ENCODE data around the gene GUCA2B. TPM values are rescaled to one million over a fixed set of nuclear protein-coding genes. Genes with fewer than 3 reads are reported as not detected.

Gene GUCA2B
- not detected for total RNA-seq
- long read RNA-seq, donor 1, result 0 reads
- long read RNA-seq, donor 2, result 0 reads

DNA sequence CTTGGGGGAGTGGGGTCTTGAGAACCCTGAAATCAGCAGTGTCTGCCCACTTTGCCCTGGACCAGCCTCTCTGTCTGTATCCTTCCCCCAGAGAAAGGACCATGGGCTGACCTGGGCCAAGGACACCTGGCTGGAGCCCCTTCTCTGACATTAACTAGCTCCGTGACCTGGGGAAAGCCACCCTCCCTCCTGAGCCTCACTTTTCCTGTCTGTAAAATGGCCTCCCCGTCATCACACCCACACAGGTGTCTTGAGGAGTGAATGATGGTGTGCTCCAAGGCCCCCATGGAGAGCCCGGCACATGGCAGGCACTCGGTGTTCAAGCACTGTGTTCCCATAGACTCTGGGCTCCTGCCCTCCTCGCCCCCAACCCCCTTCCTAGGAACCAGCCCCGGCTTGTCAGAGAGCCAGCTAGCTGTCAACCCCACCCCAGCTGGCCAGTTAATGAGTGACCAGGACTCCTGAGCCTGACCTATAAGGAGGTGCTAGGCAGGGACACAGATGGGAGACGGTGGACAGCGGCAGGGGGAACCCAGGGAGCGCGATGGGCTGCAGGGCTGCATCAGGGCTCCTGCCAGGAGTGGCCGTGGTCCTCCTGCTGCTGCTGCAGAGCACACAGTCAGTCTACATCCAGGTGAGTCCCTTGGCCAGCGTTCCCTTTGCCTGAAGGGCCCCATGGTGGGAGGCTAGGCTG, at the start of gene GUCA2B:
Gene GUCA2B, plus strand, starts transcription at position 504 of the 694 bp plus-strand sequence. Its CDS starts 41 bp downstream, at position 545.
- intact Hi-C loops (cut with DNase I), result no loop called here
- no peak for DNase-seq (ENCODE audit: low spot score)

DNA sequence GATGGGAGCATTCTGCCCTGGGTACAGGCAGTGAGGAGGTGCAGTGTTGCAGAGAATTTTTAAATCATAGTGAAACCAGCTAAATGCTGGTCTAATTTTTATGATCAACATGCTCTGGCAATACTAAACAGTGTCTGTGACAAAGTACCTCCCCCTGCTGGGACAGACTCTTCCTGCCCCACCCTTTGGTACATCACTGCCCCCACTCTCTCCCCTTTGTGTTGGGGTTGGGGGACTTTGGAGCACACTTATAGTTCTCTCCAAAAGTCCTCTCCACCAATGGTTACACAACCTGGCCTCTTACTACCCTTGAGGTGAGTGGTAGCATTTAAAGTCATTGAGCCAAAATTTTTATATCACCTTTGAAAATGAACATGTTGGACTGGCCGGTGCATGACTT, 48.2 kb upstream of the GUCA2B start:
- no peak for DNase-seq (ENCODE audit: low spot score)
- intact Hi-C loops (cut with DNase I), result no loop called here

DNA sequence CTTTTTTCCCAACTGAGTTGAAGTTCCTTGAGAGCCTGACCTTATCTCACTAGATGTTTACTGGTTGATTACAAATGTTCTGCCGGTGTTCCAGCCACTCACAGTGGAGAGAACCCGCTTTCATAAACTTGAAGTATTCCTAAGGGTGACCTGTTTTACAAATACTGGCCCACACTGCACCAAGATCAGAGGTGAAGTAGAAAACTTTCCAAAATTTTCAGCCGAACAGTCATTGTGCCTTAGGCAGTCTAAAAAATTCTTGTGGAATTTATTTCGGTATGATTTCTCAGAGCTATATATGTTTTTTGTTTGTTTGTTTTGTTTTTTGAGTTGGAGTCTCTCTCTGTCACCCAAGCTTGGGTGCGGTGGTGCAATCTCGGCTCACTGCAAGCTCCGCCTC, 44.9 kb upstream of the GUCA2B start:
- intact Hi-C loops (cut with DNase I), result no loop called here
- no peak for DNase-seq (ENCODE audit: low spot score)

DNA sequence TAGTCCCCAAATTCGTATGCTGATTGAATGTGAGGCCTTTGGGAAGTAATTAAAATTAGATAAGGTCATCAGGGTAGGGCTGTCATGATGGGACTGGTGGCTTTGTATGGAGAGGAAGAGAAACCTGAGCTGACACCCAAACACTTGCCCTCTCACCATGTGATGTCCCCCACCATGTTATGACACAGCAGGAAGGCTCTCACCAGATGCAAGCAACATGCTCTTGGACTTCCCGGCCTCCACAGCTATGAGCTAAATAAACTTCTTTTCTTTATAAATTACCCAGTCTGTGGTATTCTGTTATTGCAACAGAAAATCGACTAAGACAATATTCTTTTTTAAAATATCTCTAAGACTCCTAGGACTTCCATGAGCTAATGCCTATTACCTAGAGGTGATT, 43.6 kb upstream of the GUCA2B start:
- intact Hi-C loops (cut with DNase I), result no loop called here

DNA sequence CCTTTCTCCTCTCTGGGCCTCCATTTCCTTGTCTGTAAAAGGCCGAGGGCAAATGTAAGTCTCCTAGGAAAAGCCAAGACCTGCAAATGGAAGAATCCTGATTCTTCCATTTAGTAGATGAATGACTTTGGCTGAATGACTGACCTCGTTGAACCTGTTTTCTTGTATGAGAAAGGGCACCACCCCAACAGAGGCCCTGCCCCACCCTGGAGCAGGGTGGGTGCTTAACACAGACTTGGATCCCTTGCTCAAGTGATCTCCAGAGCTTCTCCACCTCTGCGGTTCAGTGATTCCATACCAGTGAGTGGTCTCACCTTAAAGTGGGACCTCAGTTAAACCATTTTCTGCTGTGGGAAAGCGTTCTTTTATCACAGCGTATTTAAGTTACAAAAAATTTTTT, 39.0 kb upstream of the GUCA2B start:
- intact Hi-C loops (cut with DNase I), result no loop called here
- DNase-seq (ENCODE audit: low spot score), result no peak

More for the DNA sequence above, 43.6 kb upstream of the GUCA2B start:
- no peak for DNase-seq (ENCODE audit: low spot score)

DNA sequence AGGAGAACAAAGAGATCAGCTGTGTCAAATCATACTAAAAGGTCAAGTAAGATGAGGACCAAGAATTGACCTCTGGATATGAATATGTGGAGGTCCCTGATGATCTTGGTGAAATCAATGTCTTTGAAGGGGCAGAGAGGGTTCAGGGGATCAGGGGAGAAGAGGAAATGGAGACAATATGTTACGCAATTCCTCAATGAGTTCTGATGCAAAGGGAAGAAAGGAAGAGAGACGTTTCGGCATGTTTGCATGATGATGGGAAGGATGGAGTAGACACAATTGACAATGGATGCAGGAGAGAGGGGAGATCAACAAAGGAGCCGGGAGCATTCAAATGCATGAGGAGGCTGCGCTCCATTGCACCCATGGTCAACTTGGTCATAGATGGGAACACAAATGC, 36.0 kb upstream of the GUCA2B start:
- DNase-seq (ENCODE audit: low spot score), result no peak
- intact Hi-C loops (cut with DNase I), result no loop called here

DNA sequence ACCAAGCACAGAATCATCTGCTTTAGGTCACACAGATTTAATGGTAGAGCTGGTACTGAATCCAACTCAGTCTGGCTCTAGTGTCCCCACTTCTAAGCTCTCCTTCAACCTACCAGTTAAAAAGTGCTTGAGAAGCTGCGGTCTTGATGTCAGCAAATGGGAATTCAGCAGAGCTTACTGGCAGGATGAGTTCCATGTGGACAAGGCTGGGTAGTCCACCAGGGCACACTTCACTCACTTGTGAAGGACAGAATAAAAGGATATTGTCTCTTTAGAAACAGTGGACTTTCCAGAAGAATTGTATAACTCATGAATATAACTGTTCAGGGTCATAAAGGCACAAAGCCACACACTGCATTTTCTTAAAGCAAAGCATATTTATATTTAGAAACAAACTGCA, 35.1 kb upstream of the GUCA2B start:
- intact Hi-C loops (cut with DNase I), result no loop called here
- no peak for DNase-seq (ENCODE audit: low spot score)

DNA sequence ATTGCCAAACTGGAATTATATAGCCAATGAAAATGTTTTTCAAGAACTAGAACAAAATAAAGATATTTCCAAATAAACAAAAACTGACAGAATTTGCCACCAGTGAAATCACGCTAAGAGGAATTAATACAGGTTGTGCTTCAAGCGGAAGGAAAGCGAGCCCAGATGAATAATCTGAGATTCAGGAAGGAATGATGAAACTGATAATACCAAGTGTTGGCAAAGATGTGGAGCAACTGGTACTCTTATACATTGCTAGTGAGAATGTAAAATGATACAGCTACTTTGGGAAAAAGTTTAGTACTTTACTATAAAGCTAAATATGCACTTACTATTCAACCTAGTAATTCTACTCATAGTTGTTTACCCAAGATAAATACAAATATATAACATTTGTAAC, 30.8 kb upstream of the GUCA2B start:
- no peak for DNase-seq (ENCODE audit: low spot score)
- intact Hi-C loops (cut with DNase I), result no loop called here

DNA sequence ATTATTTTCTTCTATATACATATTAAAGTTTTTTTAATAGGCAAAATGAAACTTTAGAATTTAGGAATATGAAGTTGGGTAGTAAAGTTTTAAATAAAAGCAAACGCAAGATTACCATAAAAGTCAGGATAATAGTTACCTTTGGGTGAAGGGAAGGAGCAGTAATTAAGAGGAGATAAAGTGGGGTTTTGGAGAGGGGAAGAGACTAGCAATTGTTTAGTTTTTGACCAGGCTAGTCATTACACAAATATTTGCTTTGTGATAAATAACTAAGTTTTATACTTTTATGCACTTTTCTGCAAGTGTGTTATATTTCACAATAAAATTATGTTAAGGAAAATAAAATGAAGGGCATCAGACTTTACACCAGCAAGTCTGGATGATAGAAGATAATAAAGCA, 27.7 kb upstream of the GUCA2B start:
- no peak for DNase-seq (ENCODE audit: low spot score)
- intact Hi-C loops (cut with DNase I), result no loop called here

DNA sequence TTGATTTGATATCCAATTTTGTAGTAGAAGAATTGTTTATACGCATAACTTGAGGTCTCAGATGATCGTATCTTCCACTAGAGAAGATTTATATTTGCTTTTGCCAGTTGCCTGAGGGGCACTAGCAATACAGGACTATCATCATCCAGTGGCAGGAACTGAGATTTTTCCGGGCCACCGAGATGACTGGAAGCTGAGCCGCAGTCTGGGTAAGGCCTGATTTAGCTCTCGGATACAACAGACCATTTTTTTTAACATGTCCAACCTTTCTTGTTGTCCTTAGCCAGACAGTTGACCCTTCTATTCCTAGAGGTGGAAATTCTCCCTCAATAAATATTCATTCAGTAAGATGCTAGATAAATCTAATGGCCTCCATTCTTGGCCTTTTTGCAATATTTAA, 25.4 kb upstream of the GUCA2B start:
- intact Hi-C loops (cut with DNase I), result no loop called here
- DNase-seq (ENCODE audit: low spot score), result no peak

DNA sequence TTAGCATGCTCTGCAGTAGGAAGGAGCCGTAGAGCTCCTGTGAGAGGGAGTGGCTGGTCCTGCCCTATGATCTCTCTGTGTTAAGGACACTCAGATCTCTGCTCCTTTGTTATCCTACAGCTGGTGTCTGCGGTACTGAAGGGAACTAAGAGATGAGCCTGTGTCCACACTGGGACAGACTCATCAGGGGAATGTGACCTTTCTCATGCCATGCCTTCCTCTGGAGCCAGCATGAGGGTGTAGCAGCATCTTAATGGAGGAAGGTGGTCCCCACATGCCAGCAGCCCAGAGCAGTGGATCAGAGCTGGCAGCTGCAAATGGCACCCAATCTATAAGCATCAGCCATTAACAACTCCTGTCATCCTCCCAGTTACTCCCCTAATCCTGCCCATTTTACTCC, 24.7 kb upstream of the GUCA2B start:
- DNase-seq (ENCODE audit: low spot score), result no peak
- intact Hi-C loops (cut with DNase I), result no loop called here

DNA sequence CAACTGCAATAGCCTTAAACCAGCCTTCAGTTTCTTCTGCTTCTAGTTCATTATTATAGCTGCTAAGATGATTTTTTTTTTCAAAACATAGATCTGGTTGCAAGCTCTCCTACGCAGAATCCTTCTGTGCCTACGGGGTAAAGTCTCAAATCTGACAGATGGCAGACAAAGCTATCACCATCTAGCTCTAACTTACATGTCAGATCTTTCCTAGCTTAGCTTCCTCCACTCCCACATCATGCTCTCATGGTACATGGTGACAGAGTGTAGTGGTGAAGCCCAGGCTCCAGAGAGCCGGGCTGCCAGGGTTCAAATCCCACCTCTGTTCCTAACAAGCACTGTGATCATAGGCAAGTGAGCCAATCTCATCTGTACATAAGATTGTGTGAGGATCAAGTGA, 24.2 kb upstream of the GUCA2B start:
- intact Hi-C loops (cut with DNase I), result no loop called here
- no peak for DNase-seq (ENCODE audit: low spot score)

DNA sequence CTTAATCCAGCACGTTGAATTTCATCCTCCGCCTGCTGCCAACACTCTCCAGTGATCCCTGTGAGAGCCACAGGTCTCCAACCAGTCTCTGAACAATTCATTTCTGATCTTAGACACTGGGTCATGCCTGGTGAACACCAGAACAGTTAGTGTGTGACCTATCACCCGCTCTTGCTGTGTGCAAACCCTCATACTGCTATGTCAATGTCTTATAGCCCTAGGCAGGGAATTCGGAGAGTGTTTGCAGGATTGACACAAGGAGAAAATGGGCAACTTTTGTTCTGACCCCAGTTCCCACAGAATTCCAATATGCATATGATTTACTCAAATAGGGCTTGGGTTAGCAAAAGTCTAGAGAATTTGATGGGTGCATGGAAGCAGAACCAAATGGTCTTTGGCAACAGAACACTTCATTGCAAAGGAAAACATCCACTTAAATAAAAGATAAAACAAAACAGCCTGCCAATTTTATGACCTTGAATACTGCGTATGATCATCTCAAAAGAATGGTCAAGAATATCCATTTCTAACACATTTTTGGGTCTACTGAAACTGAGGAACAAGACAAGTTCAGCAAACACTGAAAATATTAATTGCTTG, 23.0 kb upstream of the GUCA2B start:
- intact Hi-C loops (cut with DNase I), result no loop called here
- DNase-seq (ENCODE audit: low spot score), result no peak

DNA sequence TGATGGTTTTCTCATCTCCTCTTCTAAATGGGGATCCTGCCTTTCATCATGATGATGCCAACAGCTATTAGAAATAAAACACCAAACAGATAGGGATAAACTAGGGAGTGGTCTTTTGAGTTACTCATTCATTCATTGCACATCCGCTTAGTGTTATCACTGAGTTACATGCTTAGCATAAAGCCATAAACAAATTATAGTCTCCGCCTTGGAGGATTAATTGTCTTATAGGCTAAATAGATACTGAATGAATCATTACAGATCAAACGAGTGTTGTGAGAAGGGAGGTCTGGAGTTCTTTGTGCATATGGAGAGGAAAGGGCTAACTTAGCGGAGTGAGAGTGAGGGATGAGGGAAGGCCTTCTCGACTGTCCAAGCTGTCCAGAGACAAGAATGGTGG, 19.8 kb upstream of the GUCA2B start:
- intact Hi-C loops (cut with DNase I), result no loop called here
- DNase-seq (ENCODE audit: low spot score), result no peak

DNA sequence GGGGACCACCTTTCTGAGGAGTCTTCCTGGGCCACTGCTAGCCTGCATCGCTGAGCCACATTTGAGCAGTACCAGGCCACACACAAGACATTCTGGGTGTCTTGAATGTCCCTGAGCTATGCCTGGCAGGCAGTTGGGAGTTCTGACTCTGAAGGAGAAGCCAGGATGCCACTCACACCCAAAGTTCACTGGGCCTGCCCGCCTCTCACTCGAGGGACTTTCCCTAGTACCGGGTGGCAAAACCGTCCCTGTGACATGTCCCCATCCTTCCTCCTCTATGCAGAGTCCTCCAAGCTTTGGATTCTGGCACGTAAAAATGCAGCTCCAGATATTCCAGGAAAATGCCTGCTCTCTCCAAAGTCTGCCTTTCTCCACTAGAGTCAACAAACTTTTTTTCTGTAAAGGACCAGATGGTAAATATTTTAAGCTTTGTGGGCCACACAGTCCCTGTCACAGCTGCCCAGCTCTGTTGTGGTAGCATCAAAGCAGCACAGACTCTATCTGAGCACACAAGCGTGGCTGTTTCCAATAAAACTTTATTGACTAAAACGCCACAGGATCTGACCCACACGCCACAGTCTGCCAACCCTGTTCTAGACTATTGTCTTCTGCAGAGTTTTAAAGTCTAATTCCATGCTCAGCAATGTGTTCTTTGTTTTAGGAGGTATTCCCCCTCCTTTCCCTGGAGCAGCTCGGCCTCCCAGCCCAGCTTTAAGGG, 19.2 kb upstream of the GUCA2B start:
- intact Hi-C loops (cut with DNase I), result no loop called here
- no peak for DNase-seq (ENCODE audit: low spot score)

DNA sequence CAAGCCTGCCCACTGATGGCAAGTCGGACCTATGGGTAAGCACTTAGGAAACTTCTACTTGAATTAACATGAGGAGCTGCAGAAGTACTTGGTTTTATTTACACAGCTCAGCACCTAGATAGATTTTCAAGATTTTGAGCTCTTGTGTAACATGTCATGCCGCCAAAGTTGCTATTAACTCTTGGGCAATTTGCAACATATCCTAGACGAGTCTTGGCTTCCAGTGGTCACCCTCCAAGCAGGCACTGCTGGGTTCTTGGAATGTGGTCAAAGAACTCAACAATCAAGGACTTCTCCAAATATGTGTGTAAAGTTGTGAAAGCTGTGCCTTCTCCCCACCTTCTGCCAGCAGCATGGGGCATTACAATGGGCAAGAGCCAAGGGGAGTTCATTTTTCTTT, 17.8 kb upstream of the GUCA2B start:
- intact Hi-C loops (cut with DNase I), result no loop called here

DNA sequence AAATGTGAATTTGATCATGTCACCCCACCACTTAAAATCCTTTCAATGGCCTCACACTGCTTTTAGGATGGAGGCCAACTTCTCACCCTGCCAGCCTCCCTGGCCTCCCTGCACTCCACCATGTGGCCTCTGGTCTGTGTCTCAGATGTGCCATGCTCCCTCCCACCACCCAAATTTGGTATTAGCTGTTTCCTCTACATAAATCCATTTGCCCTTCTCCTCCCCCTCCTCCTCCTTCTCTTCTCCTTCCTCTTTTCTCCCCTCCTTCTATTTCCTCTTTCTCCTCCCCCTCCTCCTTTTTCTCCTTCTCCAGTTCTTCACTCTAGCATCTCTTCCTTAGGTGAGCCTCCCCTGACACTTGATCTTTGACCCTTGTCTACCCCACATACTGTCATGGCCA, 16.7 kb upstream of the GUCA2B start:
- intact Hi-C loops (cut with DNase I), result no loop called here
- DNase-seq (ENCODE audit: low spot score), result no peak

More for the DNA sequence above, 17.8 kb upstream of the GUCA2B start:
- DNase-seq (ENCODE audit: low spot score), result no peak

DNA sequence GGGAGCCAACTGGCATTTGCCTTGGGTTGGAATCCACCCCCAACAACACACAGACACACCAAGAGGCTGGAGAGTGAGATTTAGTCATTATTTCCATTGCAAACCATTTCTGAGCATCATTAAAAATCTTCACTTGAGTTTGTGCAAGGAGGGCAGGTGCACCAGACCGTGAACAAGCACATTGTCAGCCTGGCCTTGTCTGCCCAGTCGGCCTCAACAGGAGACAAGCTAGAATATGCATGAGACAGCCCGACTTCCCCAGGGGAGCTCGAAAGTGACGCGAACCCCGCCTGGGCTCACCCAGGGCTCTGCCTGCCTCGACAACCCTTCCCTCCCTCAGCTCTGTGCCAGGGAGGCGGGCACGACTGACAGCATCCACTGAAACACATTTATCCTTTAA, 15.4 kb upstream of the GUCA2B start:
- intact Hi-C loops (cut with DNase I), result loop anchor here in 1 of 2 donors (2.0 kb wide), 1 partner anchor 47 kb away; no protein-coding TSS in a partner anchor
- DNase-seq (ENCODE audit: low spot score), result no peak

DNA sequence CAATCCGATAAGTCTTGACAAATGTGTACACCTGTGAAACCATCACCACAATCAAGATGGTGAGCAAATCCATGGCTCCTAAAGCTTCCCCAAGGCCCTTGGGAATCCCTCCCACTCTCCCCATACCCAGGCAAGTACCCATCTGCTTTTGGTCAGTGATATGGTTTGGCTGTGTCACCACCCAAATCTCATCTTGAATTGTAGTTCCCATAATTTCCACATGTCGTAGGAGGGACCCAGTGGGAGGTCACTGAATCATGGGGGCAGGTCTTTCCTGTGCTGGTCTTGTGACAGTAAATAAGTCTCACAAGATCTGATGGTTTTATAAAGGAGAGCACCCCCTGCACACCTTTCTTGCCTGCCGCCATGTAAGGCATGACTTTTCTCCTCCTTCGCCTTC, 14.6 kb upstream of the GUCA2B start:
- intact Hi-C loops (cut with DNase I), result loop anchor here in 1 of 2 donors (2.0 kb wide), 1 partner anchor 48 kb away; no protein-coding TSS in a partner anchor
- DNase-seq (ENCODE audit: low spot score), result no peak

DNA sequence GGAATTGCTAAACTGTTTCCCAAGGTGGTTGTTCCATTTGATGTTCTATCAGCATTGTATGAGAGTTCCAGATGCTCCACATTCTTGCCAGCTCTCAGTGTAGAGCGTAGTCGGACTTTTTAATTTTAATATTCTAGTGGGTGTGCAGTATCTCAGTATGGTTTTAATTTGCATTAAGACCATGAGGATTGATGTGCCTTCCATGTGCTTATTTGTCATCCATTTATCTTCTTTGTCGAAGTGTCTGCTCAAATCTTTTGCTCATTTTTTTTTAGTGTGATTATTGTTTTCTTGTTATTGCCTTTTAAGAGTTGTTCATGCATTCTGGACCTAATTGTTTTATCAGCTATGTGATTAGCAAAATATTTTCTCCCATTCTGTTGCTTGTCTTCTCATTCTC, 13.8 kb upstream of the GUCA2B start:
- intact Hi-C loops (cut with DNase I), result loop anchor here in 1 of 2 donors (2.0 kb wide), 1 partner anchor 49 kb away; no protein-coding TSS in a partner anchor

DNA sequence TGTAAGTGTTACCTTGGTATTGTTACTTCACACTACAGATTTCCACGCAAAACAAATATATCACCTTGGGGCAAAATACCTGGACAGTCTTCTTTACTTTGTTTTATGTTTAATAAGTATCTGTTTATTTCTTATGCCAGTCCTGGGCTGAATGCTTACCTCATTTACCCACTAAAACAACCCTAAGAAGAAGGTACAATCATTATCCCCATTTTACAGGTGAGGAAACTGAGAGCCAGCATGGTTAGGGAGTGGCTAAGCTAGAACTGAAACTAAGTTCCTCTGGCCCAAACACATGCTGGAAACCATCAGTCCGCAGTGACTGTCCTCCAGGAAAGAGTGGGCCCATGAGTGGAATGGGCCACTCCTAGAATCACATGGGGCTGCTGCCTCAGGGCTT, 13.0 kb upstream of the GUCA2B start:
- intact Hi-C loops (cut with DNase I), result no loop called here
- DNase-seq (ENCODE audit: low spot score), result no peak

More for the DNA sequence above, 13.8 kb upstream of the GUCA2B start:
- no peak for DNase-seq (ENCODE audit: low spot score)

Data from posterior vena cava (tissue), 2 donors.